ENCODE results near the gene TBPL1. TPM values are rescaled to one million over a fixed set of nuclear protein-coding genes. Genes with fewer than 3 reads are reported as not detected.
A peak's percentile ranks its signal among the peaks of the same experiment; 100 is the strongest.

TBPL1 gene
- total and polyA plus RNA-seq, 2 experiments from 2014 or later: 40.5 to 46.0 TPM

- H3F3A ChIP-seq (ENCODE audit: insufficient read depth): no peaks in the 10 kb centered on the region
- no peaks in the 10 kb centered on the region for H3K27me3 ChIP-seq (replicated peaks; ENCODE audit: insufficient read depth)
- H3K36me3 ChIP-seq (ENCODE audit: low read depth): no peaks in the 10 kb centered on the region
- 77 to 78% methylated on average over 1 of the region's 1 CpG for WGBS, 2 experiments (ENCODE audit: low coverage in 1 of 2, low lambda C conversion rate in 2 of 2, missing lambda C conversion rate in 2 of 2)
- TF ChIP-seq EZH2 (IDR thresholded peaks at IDR 0.05; ENCODE audit: insufficient read depth, poor library complexity, severe bottlenecking) (no peak), EZH2phosphoT487 (IDR thresholded peaks at IDR 0.05; ENCODE audit: insufficient read depth, low read depth) (no peak)
- peaks cover 100% of the 10 kb centered on the region for H3K79me2 ChIP-seq (ENCODE audit: insufficient read depth)
- no peak overlapping the region for H3K4me3 ChIP-seq
- peaks cover 3% of the 10 kb centered on the region; the same call in 1 of the 2 replicates for H4K20me1 ChIP-seq (ENCODE audit: insufficient read depth)
- H3K9me3 ChIP-seq (ENCODE audit: low read depth): no peaks in the 10 kb centered on the region
- in situ Hi-C loops (cut with MboI): no loop called here
- H3K9ac ChIP-seq: no peak overlapping the region
- no peak overlapping the region for H2AFZ ChIP-seq
- H3K9me2 ChIP-seq (ENCODE audit: insufficient read depth): no peaks in the 10 kb centered on the region
- peak; percentile 43 for DNase-seq
- peaks cover 9% of the 10 kb centered on the region for H3K4me1 ChIP-seq (ENCODE audit: insufficient read depth)
- no peak overlapping the region for H3K27ac ChIP-seq
- no peak overlapping the region for H3K4me2 ChIP-seq (ENCODE audit: unreplicated experiment)
These were observed 11.0 kb downstream of the TBPL1 start for GRCh38 chr6:133964052-133964451.

GRCh38 chr6:133964702-133965101 lies 11.7 kb downstream of the TBPL1 start:
- no peaks in the 10 kb centered on the region for H3K9me3 ChIP-seq (ENCODE audit: low read depth)
- H3K4me2 ChIP-seq (ENCODE audit: unreplicated experiment): no peak overlapping the region
- no peaks in the 10 kb centered on the region for H3K9me2 ChIP-seq (ENCODE audit: insufficient read depth)
- no peak overlapping the region for H3K27ac ChIP-seq
- WGBS, 2 experiments (ENCODE audit: low coverage in 1 of 2, low lambda C conversion rate in 2 of 2, missing lambda C conversion rate in 2 of 2): 95 to 100% methylated on average over 4 of the region's 4 CpGs
- H3K36me3 ChIP-seq (ENCODE audit: low read depth): no peaks in the 10 kb centered on the region
- no peak overlapping the region for H3K9ac ChIP-seq
- H3F3A ChIP-seq (ENCODE audit: insufficient read depth): no peaks in the 10 kb centered on the region
- H3K79me2 ChIP-seq (ENCODE audit: insufficient read depth): peaks cover 100% of the 10 kb centered on the region
- in situ Hi-C loops (cut with MboI): no loop called here
- TF ChIP-seq EZH2 (IDR thresholded peaks at IDR 0.05; ENCODE audit: insufficient read depth, poor library complexity, severe bottlenecking) (no peak), EZH2phosphoT487 (IDR thresholded peaks at IDR 0.05; ENCODE audit: insufficient read depth, low read depth) (no peak)
- no peak overlapping the region for H3K4me3 ChIP-seq
- peaks cover 6% of the 10 kb centered on the region; the same call in 1 of the 2 replicates for H4K20me1 ChIP-seq (ENCODE audit: insufficient read depth)
- no peaks in the 10 kb centered on the region for H3K27me3 ChIP-seq (replicated peaks; ENCODE audit: insufficient read depth)
- peaks cover 9% of the 10 kb centered on the region for H3K4me1 ChIP-seq (ENCODE audit: insufficient read depth)
- no peak overlapping the region for H2AFZ ChIP-seq
- no peak for DNase-seq

- Histone ChIP-seq H3K4me2 (ENCODE audit: unreplicated experiment) (no peak overlapping the region), H3K9me2 (ENCODE audit: insufficient read depth) (no peaks in the 10 kb centered on the region), H3K27ac (no peak overlapping the region), H3K9ac (no peak overlapping the region), H3K79me2 (ENCODE audit: insufficient read depth) (peaks cover 100% of the 10 kb centered on the region), H3K4me1 (ENCODE audit: insufficient read depth) (peaks cover 9% of the 10 kb centered on the region), H3K36me3 (ENCODE audit: low read depth) (no peaks in the 10 kb centered on the region), H2AFZ (no peak overlapping the region), H3F3A (ENCODE audit: insufficient read depth) (no peaks in the 10 kb centered on the region), H4K20me1 (ENCODE audit: insufficient read depth) (peaks cover 6% of the 10 kb centered on the region; the same call in 1 of the 2 replicates), H3K4me3 (no peak overlapping the region), H3K27me3 (replicated peaks; ENCODE audit: insufficient read depth) (no peaks in the 10 kb centered on the region), H3K9me3 (ENCODE audit: low read depth) (no peaks in the 10 kb centered on the region)
- in situ Hi-C loops (cut with MboI): no loop called here
- TF ChIP-seq EZH2 (IDR thresholded peaks at IDR 0.05; ENCODE audit: insufficient read depth, poor library complexity, severe bottlenecking): no peak
- no peak for TF ChIP-seq EZH2phosphoT487 (IDR thresholded peaks at IDR 0.05; ENCODE audit: insufficient read depth, low read depth)
- WGBS, 2 experiments (ENCODE audit: low coverage in 1 of 2, low lambda C conversion rate in 2 of 2, missing lambda C conversion rate in 2 of 2): 94 to 97% methylated on average over 4 of the region's 4 CpGs
- DNase-seq: no peak
These were observed 12.9 kb downstream of the TBPL1 start for GRCh38 chr6:133965817-133966360.

GRCh38 chr6:133966654-133967329 lies 13.8 kb downstream of the TBPL1 start:
- peaks cover 100% of the 10 kb centered on the region for H3K79me2 ChIP-seq (ENCODE audit: insufficient read depth)
- peaks cover 6% of the 10 kb centered on the region; the same call in 1 of the 2 replicates for H4K20me1 ChIP-seq (ENCODE audit: insufficient read depth)
- no peaks in the 10 kb centered on the region for H3K9me3 ChIP-seq (ENCODE audit: low read depth)
- H3K27me3 ChIP-seq (replicated peaks; ENCODE audit: insufficient read depth): no peaks in the 10 kb centered on the region
- H3K9me2 ChIP-seq (ENCODE audit: insufficient read depth): no peaks in the 10 kb centered on the region
- no peak overlapping the region for H3K9ac ChIP-seq
- no peak overlapping the region for H3K4me3 ChIP-seq
- H3K36me3 ChIP-seq (ENCODE audit: low read depth): no peaks in the 10 kb centered on the region
- H3K4me2 ChIP-seq (ENCODE audit: unreplicated experiment): no peak overlapping the region
- no peak overlapping the region for H2AFZ ChIP-seq
- WGBS, 2 experiments (ENCODE audit: low coverage in 1 of 2, low lambda C conversion rate in 2 of 2, missing lambda C conversion rate in 2 of 2): 78 to 80% methylated on average over 5 of the region's 5 CpGs
- H3K27ac ChIP-seq: no peak overlapping the region
- DNase-seq: no peak
- H3K4me1 ChIP-seq (ENCODE audit: insufficient read depth): peaks cover 9% of the 10 kb centered on the region
- no peaks in the 10 kb centered on the region for H3F3A ChIP-seq (ENCODE audit: insufficient read depth)
- TF ChIP-seq EZH2 (IDR thresholded peaks at IDR 0.05; ENCODE audit: insufficient read depth, poor library complexity, severe bottlenecking) (no peak), EZH2phosphoT487 (IDR thresholded peaks at IDR 0.05; ENCODE audit: insufficient read depth, low read depth) (no peak)
- in situ Hi-C loops (cut with MboI): no loop called here
